Cardiac muscle cell (in vitro differentiated cells and primary cell): ENCODE results near the gene PTOV1. TPM values are rescaled to one million over a fixed set of nuclear protein-coding genes. Genes with fewer than 3 reads are reported as not detected.

Source experiments
- DNase-seq, 2 donors: peaks; one replicate each; pipeline versions ENCODE4 v3.0.0 to v3.0.0-alpha.2; 2010 to 2017; ENCODE audit warnings: low read depth in 1 of 2, low spot score in 1 of 2
- H3K27ac ChIP-seq: fragments of 200-600 bp; sonication (generic); 2 replicates; pipeline ENCODE4 v1.5.1; 2016
- H3K27me3 ChIP-seq: fragments of 200-600 bp; sonication (generic); 2 replicates; pipeline ENCODE4 v1.6.0; 2016; ENCODE audit warnings: control low read depth
- H3K36me3 ChIP-seq: fragments of 200-600 bp; sonication (generic); 2 replicates; pipeline ENCODE4 v1.5.1; 2016; ENCODE audit warnings: control low read depth
- H3K4me1 ChIP-seq: fragments of 200-600 bp; sonication (generic); 2 replicates; pipeline ENCODE4 v1.8.1; 2017; ENCODE audit warnings: low read depth, mild to moderate bottlenecking, mixed run types
- H3K4me3 ChIP-seq: fragments of 200-600 bp; sonication (generic); 2 replicates; pipeline ENCODE4 v1.5.1; 2016; ENCODE audit warnings: mild to moderate bottlenecking
- H3K9me3 ChIP-seq: fragments of 200-600 bp; sonication (generic); 2 replicates; pipeline ENCODE4 v1.5.1; 2017; ENCODE audit warnings: low read depth, mild to moderate bottlenecking, control low read depth
- polyA plus RNA-seq: library from polyadenylated mRNA; unstranded; fragments of >200 nt; fragmentation: Nextera tagmentation; extraction: Ambion mirVana; gene quantifications from 2 replicates; pipeline ENCODE4 v1.2.1, GENCODE V29; 2016
- total RNA-seq: library from RNA; depleted of rRNA; stranded (reverse); fragments of >200 nt; gene quantifications from 2 replicates; pipeline ENCODE4 v1.2.3, GENCODE V29; 2016
- TF ChIP-seq, protein P1 (sequence below): IDR thresholded peaks from 2 replicates; pipeline ENCODE4 v1.5.1; 2012; ENCODE audit warnings: low read depth, mild to moderate bottlenecking, low read length

The PTOV1 gene
- total and polyA plus RNA-seq, 2 experiments from 2014 or later, result 290 to 583 TPM

- Histone ChIP-seq H3K27ac (peak overlapping the region; percentile 82), H3K4me3 (no peak overlapping the region), H3K9me3 (no peaks in the 10 kb centered on the region), H3K27me3 (no peaks in the 10 kb centered on the region), H3K36me3 (peaks cover 30% of the 10 kb centered on the region), H3K4me1 (peaks cover 23% of the 10 kb centered on the region)
- TF ChIP-seq, protein P1, sequence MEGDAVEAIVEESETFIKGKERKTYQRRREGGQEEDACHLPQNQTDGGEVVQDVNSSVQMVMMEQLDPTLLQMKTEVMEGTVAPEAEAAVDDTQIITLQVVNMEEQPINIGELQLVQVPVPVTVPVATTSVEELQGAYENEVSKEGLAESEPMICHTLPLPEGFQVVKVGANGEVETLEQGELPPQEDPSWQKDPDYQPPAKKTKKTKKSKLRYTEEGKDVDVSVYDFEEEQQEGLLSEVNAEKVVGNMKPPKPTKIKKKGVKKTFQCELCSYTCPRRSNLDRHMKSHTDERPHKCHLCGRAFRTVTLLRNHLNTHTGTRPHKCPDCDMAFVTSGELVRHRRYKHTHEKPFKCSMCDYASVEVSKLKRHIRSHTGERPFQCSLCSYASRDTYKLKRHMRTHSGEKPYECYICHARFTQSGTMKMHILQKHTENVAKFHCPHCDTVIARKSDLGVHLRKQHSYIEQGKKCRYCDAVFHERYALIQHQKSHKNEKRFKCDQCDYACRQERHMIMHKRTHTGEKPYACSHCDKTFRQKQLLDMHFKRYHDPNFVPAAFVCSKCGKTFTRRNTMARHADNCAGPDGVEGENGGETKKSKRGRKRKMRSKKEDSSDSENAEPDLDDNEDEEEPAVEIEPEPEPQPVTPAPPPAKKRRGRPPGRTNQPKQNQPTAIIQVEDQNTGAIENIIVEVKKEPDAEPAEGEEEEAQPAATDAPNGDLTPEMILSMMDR, result peak; percentile 35
- DNase-seq, result peak in 1 of 2 donors; percentile 60
Measured at GRCh38 chr19:49862391-49863253, 11.7 kb downstream of the PTOV1 start.

DNA sequence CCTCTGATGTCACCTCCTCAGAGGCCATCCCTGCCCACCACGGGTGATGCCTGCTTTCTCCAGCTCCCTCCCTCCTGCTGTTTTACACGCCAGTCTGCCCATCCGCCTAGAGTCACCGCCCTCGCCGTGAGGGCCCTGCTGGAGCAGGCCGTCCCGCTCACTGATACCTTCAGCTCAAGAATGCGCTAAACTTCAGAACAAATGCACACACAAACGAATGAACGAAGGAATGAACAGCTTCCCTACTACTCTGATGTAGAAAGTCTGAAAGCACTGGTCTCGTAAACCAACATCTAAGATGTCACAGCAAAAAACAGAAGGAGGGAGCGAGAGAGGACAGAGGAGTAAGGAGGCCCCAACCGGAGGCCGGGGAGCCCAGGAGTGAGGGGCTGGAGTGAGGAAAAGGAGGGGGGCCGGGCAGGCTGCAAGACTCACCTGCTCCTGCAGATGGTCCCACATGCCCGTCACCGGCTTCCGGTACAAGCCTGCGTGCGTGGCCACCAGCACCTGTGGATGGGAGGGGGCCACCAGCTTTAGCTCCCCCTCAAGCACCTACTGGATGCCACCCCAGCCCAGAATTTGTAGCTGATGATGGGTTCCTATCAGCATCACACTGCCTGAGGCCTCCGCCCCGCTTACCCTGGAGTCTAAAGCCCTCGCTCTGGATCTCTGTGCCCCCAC is 12.4 kb downstream of the PTOV1 start:
- TF ChIP-seq, protein P1, result no peak
- H3K4me3 ChIP-seq, result no peak overlapping the region
- H3K9me3 ChIP-seq, result no peaks in the 10 kb centered on the region
- H3K36me3 ChIP-seq, result peaks cover 24% of the 10 kb centered on the region
- DNase-seq, result no peak
- H3K27ac ChIP-seq, result peak overlapping the region; percentile 82
- H3K27me3 ChIP-seq, result no peaks in the 10 kb centered on the region
- H3K4me1 ChIP-seq, result peaks cover 23% of the 10 kb centered on the region

GRCh38 chr19:49863935-49864320 is 13.0 kb downstream of the PTOV1 start:
- TF ChIP-seq, protein P1, result no peak
- Histone ChIP-seq H3K4me1 (peaks cover 23% of the 10 kb centered on the region), H3K36me3 (peaks cover 18% of the 10 kb centered on the region), H3K27ac (no peak overlapping the region), H3K4me3 (no peak overlapping the region), H3K27me3 (no peaks in the 10 kb centered on the region), H3K9me3 (no peaks in the 10 kb centered on the region)
- no peak for DNase-seq

GRCh38 chr19:49864890-49865289 is 13.9 kb downstream of the PTOV1 start:
- DNase-seq, result no peak
- no peaks in the 10 kb centered on the region for H3K9me3 ChIP-seq
- no peak overlapping the region for H3K4me3 ChIP-seq
- H3K4me1 ChIP-seq, result peaks cover 23% of the 10 kb centered on the region
- TF ChIP-seq, protein P1, result no peak
- H3K27me3 ChIP-seq, result no peaks in the 10 kb centered on the region
- no peak overlapping the region for H3K27ac ChIP-seq
- peaks cover 10% of the 10 kb centered on the region for H3K36me3 ChIP-seq

DNA sequence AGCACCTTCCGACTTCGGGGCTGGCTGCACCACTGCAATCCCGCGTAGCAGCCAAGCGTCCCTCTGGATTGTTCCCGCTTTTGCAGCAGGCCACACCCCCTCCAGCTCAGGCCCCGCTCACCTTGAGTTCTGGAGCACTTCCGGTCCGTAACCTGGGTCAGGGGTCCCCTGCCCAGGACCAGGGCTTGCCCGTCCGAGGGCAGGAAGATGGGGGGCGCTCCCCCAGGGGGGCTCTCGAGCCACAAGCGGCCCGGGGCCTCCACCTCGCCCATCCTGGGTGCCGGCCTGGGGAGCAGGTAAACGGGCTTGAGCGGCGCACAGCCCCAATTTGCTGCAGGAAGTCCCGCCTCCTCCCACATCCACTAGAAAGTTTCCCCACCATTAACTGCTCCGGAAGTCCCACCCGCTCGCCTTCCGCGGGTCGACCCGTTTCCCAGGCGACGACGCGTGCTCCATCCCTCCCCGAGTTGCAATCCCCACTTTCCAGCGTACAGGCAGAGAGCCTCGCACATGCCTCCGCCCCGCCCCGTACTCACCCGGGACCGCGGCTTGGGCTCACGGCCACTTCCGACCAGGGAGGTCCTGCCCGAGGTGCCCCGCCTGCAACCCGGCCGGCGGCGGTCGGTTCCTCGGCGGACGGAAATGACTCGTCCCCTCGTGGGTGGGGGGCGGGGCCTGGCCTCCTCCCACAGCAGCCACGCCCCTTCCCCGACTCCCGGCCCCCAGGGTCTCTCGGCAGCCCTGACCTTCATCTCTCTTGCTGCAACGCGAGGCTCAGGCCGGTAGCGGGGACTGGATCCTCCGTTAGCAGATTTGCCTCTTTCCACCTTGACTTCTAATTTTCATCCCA is 16.2 kb downstream of the PTOV1 start, which contains the start of gene PNKP:
Gene PNKP (minus strand): TSS at position 644 of the 850 bp plus-strand sequence. CDS start 372 bp downstream, at position 272.
- H3K27me3 ChIP-seq, result no peaks in the 10 kb centered on the region
- DNase-seq, result peak; percentile 94 to 96
- peak within 1 kb of the TSS; percentile 56 for H3K27ac ChIP-seq
- H3K36me3 ChIP-seq, result peaks cover 4% of the 10 kb centered on the region
- H3K9me3 ChIP-seq, result no peaks in the 10 kb centered on the region
- H3K4me1 ChIP-seq, result peaks cover 18% of the 10 kb centered on the region
- TF ChIP-seq, protein P1, result no peak
- peak within 1 kb of the TSS; percentile 72 for H3K4me3 ChIP-seq
